PC-3 (cell line): ENCODE results near the gene TTC23. TPM values are rescaled to one million over a fixed set of nuclear protein-coding genes. Genes with fewer than 3 reads are reported as not detected.

Experiments
- ATAC-seq: fragments of 200-7000 bp; cut with Tn5 transposase; 2 replicates; pipeline ENCODE4 v1.9.1; 2020; ENCODE audit warnings: mild to moderate bottlenecking, moderate library complexity
- BruUV-seq: library from RNA; stranded (reverse); fragments of 400-500 nt; replicated peaks from 2 replicates; lab custom pipeline; 2021; lab: Mats Ljungman, UMichigan
- CTCF ChIA-PET: fragments of 300-600 bp; sonication (Branson Sonifier 250); formaldehyde crosslinking; loops from one replicate; lab custom pipeline; 2022; ENCODE audit warnings: antibody characterized with exemption; lab: Charles Lee
- POLR2A ChIA-PET: fragments of 300-600 bp; sonication (Branson Sonifier 250); formaldehyde crosslinking; loops from one replicate; lab custom pipeline; 2022; ENCODE audit warnings: antibody characterized with exemption; ENCODE audit not compliant: unreplicated experiment; lab: Charles Lee
- DNase-seq: peaks from one replicate; pipeline ENCODE4 v3.0.0-alpha.2; 2015
- H2AFZ ChIP-seq: fragments of 300-600 bp; sonication (generic); 2 replicates; pipeline ENCODE4 v1.6.0; 2016; ENCODE audit warnings: antibody characterized with exemption, low read length
- H3F3A ChIP-seq: fragments of 300-600 bp; sonication (generic); one replicate; pipeline ENCODE4 v1.6.0; 2017; ENCODE audit warnings: antibody characterized with exemption, low read length, control low read depth, mild to moderate bottlenecking; ENCODE audit not compliant: unreplicated experiment
- H3K27ac ChIP-seq: fragments of 300-600 bp; sonication (generic); 2 replicates; pipeline ENCODE4 v1.5.1; 2016; ENCODE audit warnings: mild to moderate bottlenecking, low read length
- H3K27me3 ChIP-seq: fragments of 300-600 bp; sonication (generic); 2 replicates; pipeline ENCODE4 v1.6.1; 2016; ENCODE audit warnings: low read length, mixed read lengths
- H3K36me3 ChIP-seq: fragments of 300-600 bp; sonication (generic); 2 replicates; pipeline ENCODE4 v1.6.1; 2016; ENCODE audit warnings: low read depth, mixed run types, low read length, mixed read lengths
- H3K4me1 ChIP-seq: fragments of 300-600 bp; sonication (generic); 2 replicates; pipeline ENCODE4 v1.5.1; 2016; ENCODE audit warnings: low read length; ENCODE audit not compliant: insufficient read depth
- H3K4me2 ChIP-seq: fragments of 300-600 bp; sonication (generic); 2 replicates; pipeline ENCODE4 v1.6.0; 2016; ENCODE audit warnings: low read length
- H3K4me3 ChIP-seq: fragments of 300-600 bp; sonication (generic); 2 replicates; pipeline ENCODE4 v1.5.1; 2016; ENCODE audit warnings: mild to moderate bottlenecking, low read length, mixed read lengths
- H3K79me2 ChIP-seq: fragments of 300-600 bp; sonication (generic); 2 replicates; pipeline ENCODE4 v1.6.1; 2017; ENCODE audit warnings: low read length, mixed read lengths
- H3K9ac ChIP-seq: fragments of 300-600 bp; sonication (generic); 2 replicates; pipeline ENCODE4 v1.6.0; 2016; ENCODE audit warnings: mild to moderate bottlenecking, low read length
- H3K9me2 ChIP-seq: fragments of 300-600 bp; sonication (generic); replicated peaks from 2 replicates; pipeline ENCODE4 v1.6.1; 2016; ENCODE audit warnings: mixed run types, low read length, mixed read lengths
- H3K9me3 ChIP-seq: fragments of 300-600 bp; sonication (generic); 2 replicates; pipeline ENCODE4 v1.6.1; 2016; ENCODE audit warnings: low read length, mixed read lengths
- H4K20me1 ChIP-seq: fragments of 300-600 bp; sonication (generic); 2 replicates; pipeline ENCODE4 v1.6.1; 2016; ENCODE audit warnings: low read length, mixed read lengths
- CTCF ChIP-seq: fragments of 300-600 bp; sonication (generic); conservative IDR thresholded peaks from 2 replicates; pipeline ENCODE4 v1.5.1; 2017; ENCODE audit warnings: antibody characterized with exemption, low read depth, mild to moderate bottlenecking, low read length
- EZH2 ChIP-seq: fragments of 300-600 bp; sonication (generic); IDR thresholded peaks from one replicate; pipeline ENCODE4 v1.6.1; 2017; ENCODE audit warnings: antibody characterized with exemption, mild to moderate bottlenecking, low read length; ENCODE audit not compliant: unreplicated experiment
- EZH2phosphoT487 ChIP-seq: fragments of 300-600 bp; sonication (generic); IDR thresholded peaks from 2 replicates; pipeline ENCODE4 v1.6.1; 2018; ENCODE audit warnings: mild to moderate bottlenecking, antibody characterized with exemption, low read length, borderline replicate concordance
- intact Hi-C: fragments of 100-400 bp; cut with micrococcal nuclease; formaldehyde crosslinking; loops from 2 replicates; pipeline ENCODE4 v1.9.0; 2023
- total RNA-seq: library from RNA; depleted of rRNA; stranded (reverse); fragments of >200 nt; gene quantifications from 2 replicates; pipeline ENCODE4 v1.2.3, GENCODE V29; 2014

TTC23 gene
- total RNA-seq, 1 experiment from 2014 or later: 10.4 TPM

GRCh38 chr15:99139276-99139675 lies 110.1 kb downstream of the TTC23 start:
- Histone ChIP-seq H2AFZ (no peak overlapping the region), H3K4me1 (peaks cover 16% of the 10 kb centered on the region), H3F3A (no peaks in the 10 kb centered on the region), H3K9me3 (no peaks in the 10 kb centered on the region), H3K9me2 (no peaks in the 10 kb centered on the region), H3K36me3 (no peaks in the 10 kb centered on the region; the same call in 1 of the 2 replicates), H3K4me3 (no peak overlapping the region), H3K9ac (no peak overlapping the region), H4K20me1 (0 out of 2 replicates have a peak, but pooled peaks cover 3% of the 10 kb centered on the region), H3K27ac (no peak overlapping the region), H3K27me3 (no peaks in the 10 kb centered on the region), H3K4me2 (no peak overlapping the region), H3K79me2 (no peaks in the 10 kb centered on the region)
- ATAC-seq (no peak), DNase-seq (no peak)
- CTCF ChIA-PET: no interaction called here
- intact Hi-C loops: no loop called here
- no TSS peak for BruUV-seq
- POLR2A ChIA-PET: no interaction called here
- TF ChIP-seq CTCF: no peak
- no peak for TF ChIP-seq EZH2phosphoT487
- TF ChIP-seq EZH2: no peak

- Histone ChIP-seq H2AFZ (no peak overlapping the region), H3K4me1 (peaks cover 17% of the 10 kb centered on the region), H3K9me3 (no peaks in the 10 kb centered on the region), H3K4me2 (no peak overlapping the region), H3F3A (no peaks in the 10 kb centered on the region), H4K20me1 (0 out of 2 replicates have a peak, but pooled peaks cover 3% of the 10 kb centered on the region), H3K79me2 (no peaks in the 10 kb centered on the region), H3K4me3 (no peak overlapping the region), H3K9ac (no peak overlapping the region), H3K27me3 (no peaks in the 10 kb centered on the region), H3K9me2 (no peaks in the 10 kb centered on the region), H3K27ac (no peak overlapping the region), H3K36me3 (no peaks in the 10 kb centered on the region; the same call in 1 of the 2 replicates)
- DNase-seq: no peak
- intact Hi-C loops: no loop called here
- no peak for TF ChIP-seq CTCF
- TF ChIP-seq EZH2phosphoT487: no peak
- TF ChIP-seq EZH2: no peak
- no peak for ATAC-seq
- POLR2A ChIA-PET: no interaction called here
- no TSS peak for BruUV-seq
- CTCF ChIA-PET: no interaction called here
Observed at GRCh38 chr15:99138491-99138982, 110.8 kb downstream of the TTC23 start.

GRCh38 chr15:99137877-99138276 lies 111.5 kb downstream of the TTC23 start:
- H3K79me2 ChIP-seq: no peaks in the 10 kb centered on the region
- H3K4me3 ChIP-seq: no peak overlapping the region
- H2AFZ ChIP-seq: no peak overlapping the region
- intact Hi-C loops: no loop called here
- H3K9me2 ChIP-seq: no peaks in the 10 kb centered on the region
- ATAC-seq (no peak), DNase-seq (no peak)
- no peaks in the 10 kb centered on the region for H3K9me3 ChIP-seq
- BruUV-seq: no TSS peak
- no peak overlapping the region for H3K4me2 ChIP-seq
- no peak overlapping the region for H3K9ac ChIP-seq
- ChIA-PET CTCF (no interaction called here), POLR2A (no interaction called here)
- 0 out of 2 replicates have a peak, but pooled peaks cover 3% of the 10 kb centered on the region for H4K20me1 ChIP-seq
- peaks cover 17% of the 10 kb centered on the region for H3K4me1 ChIP-seq
- H3K27me3 ChIP-seq: no peaks in the 10 kb centered on the region
- no peak for TF ChIP-seq EZH2phosphoT487
- no peak for TF ChIP-seq EZH2
- no peak for TF ChIP-seq CTCF
- H3F3A ChIP-seq: no peaks in the 10 kb centered on the region
- H3K36me3 ChIP-seq: no peaks in the 10 kb centered on the region; the same call in 1 of the 2 replicates
- no peak overlapping the region for H3K27ac ChIP-seq
